Stimulated activated CD8-positive, alpha-beta memory T cell treated with anti-CD3 and anti-CD28 coated beads, Interleukin-4, amount 100 ng/mL, for 1 hour (primary cell): ENCODE data around the gene NMNAT3.

Experiments used
- DNase-seq, 2 donors: peaks; one replicate each; pipeline ENCODE4 v3.0.0-alpha.2; 2020; ENCODE audit warnings: low read depth in 2 of 2, low spot score in 1 of 2

Gene NMNAT3

DNA sequence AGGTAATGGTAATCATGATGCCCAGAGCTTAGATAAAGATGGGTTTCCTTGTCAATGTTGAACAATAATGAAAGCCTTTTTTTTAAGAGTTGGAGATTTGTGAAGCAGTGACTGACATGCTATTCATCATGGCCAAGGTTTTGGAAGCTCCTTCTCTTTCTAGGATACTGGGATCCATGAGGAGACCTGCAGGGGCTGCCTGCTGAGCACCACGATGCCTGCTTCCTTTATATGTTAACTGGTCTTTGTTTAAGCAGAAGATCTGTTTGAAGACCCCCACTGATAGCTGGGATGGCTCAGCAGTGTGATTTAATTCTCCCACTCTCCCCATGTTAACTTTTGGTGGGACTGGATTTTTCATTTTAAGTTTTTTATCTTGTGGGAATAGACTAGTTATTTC is 154.1 kb downstream of the NMNAT3 start:
- no peak for DNase-seq

DNA sequence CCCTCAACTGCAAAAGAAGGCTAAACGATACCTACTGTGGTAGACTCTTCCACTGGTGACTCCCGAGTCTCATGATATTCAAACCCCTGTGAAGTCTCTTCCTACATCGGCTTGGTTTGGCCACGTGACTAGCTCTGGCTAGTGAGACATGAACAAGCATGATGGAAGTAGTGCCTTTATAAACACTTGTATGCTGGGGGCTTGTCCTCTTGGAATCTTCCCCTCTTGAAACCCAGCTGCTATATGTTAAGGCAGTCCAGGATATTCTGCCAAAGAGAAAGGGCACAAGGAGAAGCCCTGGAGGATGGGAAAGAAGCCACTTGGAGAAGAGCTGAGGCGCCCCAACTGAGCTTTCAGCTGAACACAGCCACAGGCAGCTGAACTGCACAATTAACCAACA is 154.6 kb downstream of the NMNAT3 start:
- DNase-seq = no peak

DNA sequence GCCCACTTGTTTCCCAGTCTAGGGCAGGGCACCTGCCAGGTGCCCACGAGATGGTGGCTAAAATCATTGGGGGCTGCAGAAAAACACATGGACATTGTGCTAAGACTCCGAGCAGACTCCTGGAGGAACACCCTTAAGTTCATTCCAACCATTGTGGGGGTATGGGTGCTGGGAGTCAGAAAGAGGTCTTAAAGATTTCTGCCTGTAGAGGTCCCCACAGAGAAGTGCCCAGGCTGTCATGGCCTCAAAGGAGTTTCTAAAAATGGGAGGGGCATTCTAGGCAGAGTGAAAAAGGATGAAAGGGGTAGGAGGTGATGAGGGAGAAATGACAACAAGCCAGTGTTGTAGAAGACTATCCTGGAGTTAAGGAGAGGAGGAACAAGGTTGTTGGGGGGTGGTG is 155.4 kb downstream of the NMNAT3 start:
- DNase-seq = no peak

DNA sequence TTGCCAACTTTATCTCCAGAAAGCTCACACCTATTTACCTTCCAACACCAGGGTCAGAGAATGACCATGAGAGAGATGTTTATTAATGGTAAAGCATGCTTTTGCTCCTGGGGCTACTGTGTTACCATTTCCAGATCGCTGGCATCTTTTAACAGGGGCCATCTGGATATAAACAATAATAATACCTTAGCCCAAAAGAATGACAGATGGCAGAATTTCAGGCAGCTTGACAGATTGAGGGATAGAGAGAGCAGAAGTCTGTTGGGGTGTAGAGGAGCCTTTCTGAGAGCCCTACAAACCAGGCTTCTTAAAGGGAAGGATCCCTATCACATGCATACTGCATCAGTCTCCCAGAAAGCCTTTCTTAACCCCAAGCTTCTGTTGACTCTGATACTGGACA is 156.0 kb downstream of the NMNAT3 start:
- no peak for DNase-seq

DNA sequence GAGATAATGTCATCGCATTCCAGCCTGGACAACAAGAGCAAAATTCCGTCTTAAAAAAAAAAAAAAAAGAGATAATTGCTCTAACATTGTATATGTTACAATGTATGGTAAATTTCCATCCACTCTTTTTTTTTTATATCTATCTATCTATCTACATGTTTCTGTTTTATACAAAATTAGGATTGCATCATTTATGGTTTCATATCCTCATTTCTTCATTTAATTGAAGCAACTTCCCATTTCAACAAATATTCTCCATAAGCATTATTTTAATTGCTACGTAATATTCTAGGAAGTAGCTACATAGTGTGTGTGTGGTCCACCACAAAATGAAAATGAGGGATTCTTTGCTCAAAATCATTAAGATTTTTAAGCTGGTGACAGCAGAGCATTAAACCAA is 156.6 kb downstream of the NMNAT3 start:
- DNase-seq = no peak

DNA sequence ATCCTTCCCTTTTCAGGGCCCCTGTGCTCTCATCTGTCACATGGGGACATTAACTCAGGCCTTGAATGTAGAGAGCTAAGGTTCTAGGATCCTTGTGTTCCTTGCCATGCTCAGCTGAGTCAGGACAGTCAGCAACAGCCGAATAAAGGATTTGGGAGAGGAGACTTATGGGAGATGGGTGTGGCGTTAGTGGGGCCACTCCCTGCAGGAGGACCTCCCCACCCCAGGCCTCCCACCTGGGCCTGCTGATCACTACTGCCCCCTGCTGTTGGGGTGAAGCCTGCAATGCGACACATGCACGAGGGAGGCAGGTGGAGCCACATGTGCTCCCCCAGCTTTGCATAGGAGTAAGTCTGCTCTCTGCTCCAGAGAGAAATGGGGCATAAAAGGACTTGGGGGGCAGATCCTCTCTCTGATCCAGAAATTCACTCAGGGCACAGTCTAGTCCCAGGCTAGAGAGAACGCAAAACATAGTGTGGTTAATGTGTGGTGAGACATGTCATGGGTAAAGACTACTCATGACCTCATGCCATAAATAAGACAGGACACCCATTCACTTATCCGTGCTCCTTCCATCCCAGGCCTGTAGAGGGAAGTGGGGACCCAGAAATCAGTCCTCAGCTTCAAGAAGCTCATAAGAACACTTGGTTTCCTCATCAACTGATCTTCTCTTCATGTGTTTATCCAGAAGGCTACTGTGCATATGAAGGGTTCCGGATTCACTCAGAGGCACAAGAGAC is 157.6 kb downstream of the NMNAT3 start:
- no peak for DNase-seq

DNA sequence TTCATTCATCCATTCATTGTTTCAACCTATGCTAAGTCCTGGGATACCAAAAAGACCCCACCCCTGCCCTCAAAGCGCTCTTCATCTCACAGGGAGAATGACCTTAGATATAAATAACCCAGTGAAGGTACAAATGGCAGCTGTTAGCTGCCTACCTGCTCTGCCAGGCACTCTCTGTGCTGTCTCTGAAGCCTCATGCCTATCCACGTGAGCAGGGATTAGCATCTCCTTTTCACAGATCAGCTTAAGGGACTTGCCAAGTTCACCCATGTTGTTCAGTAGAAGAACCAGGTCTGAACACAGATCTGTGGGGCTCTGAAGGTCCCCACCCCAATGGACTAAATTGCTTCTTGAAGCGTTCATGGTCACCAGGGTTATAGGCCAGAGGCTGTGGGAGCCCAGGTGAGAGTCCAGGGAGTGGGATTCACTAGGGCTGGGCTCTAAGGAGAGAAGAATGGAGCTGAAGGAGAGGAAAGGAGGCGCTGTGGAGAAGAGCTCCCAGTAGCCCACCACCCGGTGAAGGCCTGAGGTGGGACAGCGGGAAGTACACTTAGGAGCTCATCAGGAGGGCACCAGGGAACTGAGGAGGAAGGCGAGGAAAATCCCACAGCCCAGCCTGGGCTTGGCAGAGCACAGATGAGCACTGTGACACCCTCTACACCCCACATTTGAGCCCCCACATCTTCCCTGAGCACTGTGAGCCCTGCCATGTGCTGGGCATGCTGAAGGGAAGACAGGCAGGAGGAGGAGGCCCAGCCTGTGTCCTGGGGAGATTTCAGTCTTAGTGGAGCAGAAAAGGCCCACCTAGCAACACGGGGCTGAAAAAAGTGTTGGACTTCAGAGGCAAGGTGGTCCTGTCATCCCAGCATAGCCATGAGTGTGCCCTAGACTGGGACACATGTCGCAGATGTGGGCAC is 158.6 kb downstream of the NMNAT3 start:
- DNase-seq = no peak

DNA sequence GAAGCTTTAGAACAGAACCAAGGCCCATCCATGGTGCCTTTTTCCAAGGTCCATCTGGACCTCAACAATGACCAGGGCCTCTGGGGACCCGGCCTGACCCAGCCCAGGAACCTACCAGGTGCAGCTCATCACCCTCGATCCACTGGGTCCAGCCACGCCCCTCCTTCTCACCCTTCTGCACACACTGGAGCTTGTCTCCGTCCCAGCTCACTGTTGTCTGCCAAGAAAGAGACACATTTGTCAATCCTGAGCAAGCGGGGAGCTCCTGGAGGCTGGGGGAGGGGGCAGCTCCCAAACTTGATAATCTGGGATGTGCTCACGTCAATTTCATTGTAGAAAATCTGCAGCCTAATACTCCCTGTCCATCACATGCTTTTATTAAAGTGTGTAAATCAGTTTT is 159.5 kb downstream of the NMNAT3 start:
- DNase-seq = no peak

DNA sequence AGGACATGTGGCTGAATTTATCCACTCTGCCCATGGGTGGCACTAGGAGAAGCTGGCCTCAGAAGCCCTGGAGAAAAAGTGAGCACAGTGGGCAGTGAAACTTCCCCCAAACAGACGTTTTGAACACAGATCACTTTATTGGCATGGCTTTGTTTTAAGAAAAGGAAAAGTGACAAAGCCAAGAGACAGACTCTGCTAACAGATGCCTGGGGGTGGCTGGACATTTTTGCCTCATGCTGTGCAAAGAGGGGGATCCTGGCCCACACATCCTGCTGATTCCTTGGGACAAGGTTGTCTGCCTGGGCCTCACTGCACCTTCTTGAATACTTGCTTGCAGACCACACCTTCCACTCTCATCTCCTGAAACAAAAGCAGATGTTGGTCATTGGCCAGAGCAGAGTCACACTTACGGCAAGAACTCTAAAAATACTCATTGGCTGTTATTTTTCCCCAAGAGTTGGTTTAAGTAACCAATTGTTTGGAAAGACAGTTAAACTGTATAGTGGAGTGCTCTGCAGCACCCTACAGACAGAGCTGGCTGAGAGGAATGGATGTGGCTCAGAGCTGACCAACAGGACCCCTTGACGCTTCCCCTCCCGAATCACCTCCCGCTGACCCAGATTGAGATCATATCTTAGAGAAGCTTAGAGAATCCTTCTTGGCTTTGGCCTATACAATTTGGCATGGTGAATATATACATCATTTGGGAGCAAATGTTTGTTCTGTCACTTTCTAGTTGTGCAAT is 160.3 kb downstream of the NMNAT3 start:
- no peak for DNase-seq

DNA sequence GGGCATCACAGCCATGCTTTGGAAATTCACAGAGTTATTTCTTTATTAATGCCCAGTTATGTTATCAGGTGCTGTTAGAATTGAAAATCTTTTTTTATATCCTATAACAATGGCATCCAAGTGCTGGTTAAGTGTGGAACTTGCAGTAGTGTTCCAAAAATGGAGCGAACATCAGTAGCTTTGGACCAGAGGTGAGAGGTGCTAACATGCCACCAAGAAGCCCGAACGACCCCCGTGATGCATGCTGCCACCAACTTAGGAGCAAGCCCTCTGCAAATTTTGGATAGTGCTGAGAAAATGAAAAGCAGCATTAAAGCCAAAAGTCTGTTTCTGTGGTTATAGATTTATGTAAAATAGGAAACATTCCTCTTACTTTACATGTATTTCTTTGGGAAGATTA is 163.0 kb downstream of the NMNAT3 start:
- DNase-seq = no peak
